GM12878 (cell line): Measurements from ENCODE around the gene NQO1. TPM values are rescaled to one million over a fixed set of nuclear protein-coding genes. Genes with fewer than 3 reads are reported as not detected.

Experiments used
- ATAC-seq: fragments of 200-7000 bp; cut with Tn5 transposase; 3 replicates; pipeline ENCODE4 v1.9.1; 2020; ENCODE audit warnings: mild to moderate bottlenecking, moderate library complexity
- BruUV-seq: library from RNA; stranded (reverse); fragments of 400-500 nt; replicated peaks from 2 replicates; lab custom pipeline; 2021; lab: Mats Ljungman, UMichigan
- CTCF ChIA-PET: fragments of 300-600 bp; sonication (Branson Sonifier 250); formaldehyde crosslinking; extraction: SDS; loops from one replicate; lab custom pipeline; 2021; ENCODE audit warnings: inconsistent platforms; lab: Yijun Ruan, JAX
- POLR2A ChIA-PET: fragments of 350-600 bp; formaldehyde crosslinking; extraction: SDS; loops from one replicate; lab custom pipeline; 2021; ENCODE audit warnings: inconsistent platforms; lab: Charles Lee
- RAD21 ChIA-PET: fragments of 300-600 bp; sonication (Branson Sonifier 250); formaldehyde crosslinking; loops from one replicate; lab custom pipeline; 2023; ENCODE audit warnings: antibody characterized with exemption; ENCODE audit not compliant: unreplicated experiment; lab: Charles Lee
- SMC1A ChIA-PET: fragments of 300-600 bp; sonication (Branson Sonifier 250); formaldehyde crosslinking; loops from one replicate; lab custom pipeline; 2023; ENCODE audit not compliant: unreplicated experiment, uncharacterized antibody; lab: Charles Lee
- DNase-seq: peaks from one replicate; pipeline ENCODE4 v3.0.0-alpha.2; 2011; ENCODE audit warnings: low read depth, low spot score
- FAIRE-seq: peaks from 3 replicates; lab custom pipeline; 2011; peaks lifted over from hg19 to GRCh38; lab: Jason Lieb, UNC
- H2AFZ ChIP-seq: 2 replicates; pipeline ENCODE4 v1.6.0; 2011; ENCODE audit warnings: low read depth, low read length, control low read depth; ENCODE audit not compliant: control insufficient read depth
- H3K27ac ChIP-seq: 2 replicates; pipeline ENCODE4 v1.5.1; 2011; ENCODE audit warnings: control low read depth; ENCODE audit not compliant: control insufficient read depth, insufficient read depth
- H3K27me3 ChIP-seq, 2 experiments: replicated peaks in 1 of 2; 2 replicates each; pipeline versions ENCODE4 v1.6.0 to v1.6.1; 2011; ENCODE audit warnings: low read length in 1 of 2; ENCODE audit not compliant: control insufficient read depth in 2 of 2, insufficient read depth in 2 of 2
- H3K36me3 ChIP-seq, 2 experiments: 2 replicates each; pipeline ENCODE4 v1.5.1; 2011; ENCODE audit warnings: low read length in 1 of 2; ENCODE audit not compliant: control insufficient read depth in 2 of 2, insufficient read depth in 2 of 2
- H3K4me1 ChIP-seq: 2 replicates; pipeline ENCODE4 v1.6.1; 2011; ENCODE audit warnings: mild to moderate bottlenecking, low read length, moderate library complexity, mixed read lengths; ENCODE audit not compliant: control insufficient read depth, insufficient read depth
- H3K4me2 ChIP-seq: 2 replicates; pipeline ENCODE4 v1.6.0; 2011; ENCODE audit warnings: control low read depth; ENCODE audit not compliant: control insufficient read depth, insufficient read depth
- H3K4me3 ChIP-seq: fragments of 200-600 bp; sonication (generic); 2 replicates; pipeline ENCODE4 v1.5.1; 2016
- H3K79me2 ChIP-seq: 2 replicates; pipeline ENCODE4 v1.6.0; 2011; ENCODE audit warnings: low read length; ENCODE audit not compliant: control insufficient read depth, insufficient read depth
- H3K9ac ChIP-seq: 2 replicates; pipeline ENCODE4 v1.8.0; 2011; ENCODE audit warnings: low read length, control low read depth, mixed read lengths; ENCODE audit not compliant: control insufficient read depth, insufficient read depth
- H3K9me3 ChIP-seq: replicated peaks from 3 replicates; pipeline ENCODE4 v1.5.1; 2011; ENCODE audit warnings: mild to moderate bottlenecking, low read length; ENCODE audit not compliant: control insufficient read depth, insufficient read depth
- H4K20me1 ChIP-seq: 2 replicates; pipeline ENCODE4 v1.6.0; 2011; ENCODE audit not compliant: control insufficient read depth, insufficient read depth
- BCL11A ChIP-seq: IDR thresholded peaks from 2 replicates; pipeline ENCODE4 v1.6.1; 2011; ENCODE audit warnings: low read depth, low read length
- CBX3 ChIP-seq: fragments of 200-600 bp; sonication (generic); IDR thresholded peaks from 2 replicates; pipeline ENCODE4 v1.6.1; 2016; ENCODE audit warnings: low read depth, borderline replicate concordance
- CREM ChIP-seq: IDR thresholded peaks from 2 replicates; pipeline ENCODE4 v1.6.1; 2014; ENCODE audit warnings: antibody characterized with exemption, low read depth
- CTCF ChIP-seq, 3 experiments: IDR thresholded peaks in 2 of 3; conservative IDR thresholded peaks in 1 of 3; 2 replicates each; pipeline ENCODE4 v1.5.1; 2011; ENCODE audit warnings: low read depth in 3 of 3, low read length in 3 of 3, mild to moderate bottlenecking in 3 of 3, control low read depth in 2 of 3, moderate library complexity in 2 of 3, inconsistent platforms in 1 of 3, mixed read lengths in 1 of 3; ENCODE audit not compliant: control insufficient read depth in 2 of 3, insufficient read depth in 1 of 3; ENCODE audit errors: extremely low read depth in 1 of 3
- FOXK2 ChIP-seq: fragments of 450-650 bp; IDR thresholded peaks from 2 replicates; pipeline ENCODE4 v1.6.1; 2017; ENCODE audit warnings: mild to moderate bottlenecking, moderate library complexity
- HDGF ChIP-seq: fragments of 450-650 bp; IDR thresholded peaks from 2 replicates; pipeline ENCODE4 v1.6.1; 2016; ENCODE audit warnings: antibody characterized with exemption
- RAD21 ChIP-seq: IDR thresholded peaks from 2 replicates; pipeline ENCODE4 v1.6.1; 2011; ENCODE audit warnings: mild to moderate bottlenecking, low read depth, low read length, moderate library complexity; ENCODE audit not compliant: insufficient read depth
- RELA ChIP-seq: fragments of 450-650 bp; IDR thresholded peaks from 2 replicates; pipeline ENCODE4 v1.8.0; 2014; ENCODE audit warnings: borderline replicate concordance; ENCODE audit not compliant: partially characterized antibody
- RELB ChIP-seq: fragments of 450-650 bp; IDR thresholded peaks from 2 replicates; pipeline ENCODE4 v1.6.1; 2017; ENCODE audit warnings: low read depth, mild to moderate bottlenecking, moderate library complexity
- SMC3 ChIP-seq: IDR thresholded peaks from 2 replicates; pipeline ENCODE4 v1.6.1; 2011; ENCODE audit warnings: low read length, improper control_type of control experiment, borderline replicate concordance
- SPI1 ChIP-seq: IDR thresholded peaks from 2 replicates; pipeline ENCODE4 v1.6.1; 2011; ENCODE audit warnings: low read depth, mild to moderate bottlenecking, low read length, moderate library complexity, borderline replicate concordance; ENCODE audit not compliant: insufficient read depth
- SREBF2 ChIP-seq: IDR thresholded peaks from 2 replicates; pipeline ENCODE4 v1.6.1; 2012; ENCODE audit warnings: mild to moderate bottlenecking, low read length
- USF1 ChIP-seq: IDR thresholded peaks from 2 replicates; pipeline ENCODE4 v1.6.1; 2011; ENCODE audit warnings: borderline replicate concordance, low read depth, mild to moderate bottlenecking, moderate library complexity, mixed read lengths, low read length; ENCODE audit not compliant: insufficient read depth; ENCODE audit errors: extremely low read length
- ZBTB4 ChIP-seq: fragments of 450-650 bp; formaldehyde crosslinking; IDR thresholded peaks from 2 replicates; pipeline ENCODE4 v1.4.0; 2022; ENCODE audit warnings: mild to moderate bottlenecking, moderate library complexity
- WGBS: methylation state at CpG from one replicate; pipeline ENCODE4 v1.1.6; 2016; ENCODE audit warnings: low lambda C conversion rate; ENCODE audit not compliant: insufficient replicate concordance, insufficient coverage; ENCODE audit errors: missing lambda C conversion rate; 5-methylcytosine and 5-hydroxymethylcytosine counted together
- in situ Hi-C: fragments of 300-500 bp; cut with MboI; formaldehyde crosslinking; loops from 9 replicates; pipeline ENCODE4 v1.14.3; 2018; ENCODE audit warnings: mixed read lengths
- intact Hi-C: fragments of 100-400 bp; cut with micrococcal nuclease; formaldehyde crosslinking; loops from one replicate; pipeline ENCODE4 v1.14.2; 2022; ENCODE audit not compliant: unreplicated experiment
- polyA plus RNA-seq, 11 experiments: library from polyadenylated mRNA; depleted of rRNA in 4 of 11; unstranded in 6 of 11; stranded (reverse) in 5 of 11; fragments of >200 nt; fragmentation: Nextera tagmentation in 4 of 11; fragmentation: Illumina TruSeq in 1 of 11; extraction: Ambion mirVana in 4 of 11; extraction: Trizol in 1 of 11; gene quantifications; 1 replicate in 1 of 11; 2 replicates in 10 of 11; pipeline versions ENCODE4 v1.2.1 to v1.2.3, GENCODE V29; 2011 to 2016; ENCODE audit warnings: inconsistent platforms in 2 of 11, missing spikeins in 2 of 11, low read depth in 1 of 11
- total RNA-seq, 4 experiments: library from RNA; depleted of rRNA in 3 of 4; stranded (reverse); fragments of >200 nt in 3 of 4; fragmentation: Illumina TruSeq in 1 of 4; extraction: Trizol in 1 of 4; gene quantifications; 2 replicates each; pipeline versions ENCODE4 v1.2.1 to v1.2.3, GENCODE V29; 2013 to 2021

The NQO1 gene
- total and polyA plus RNA-seq, 10 of the 15 experiments (the other 5 are each of a cell fraction or from before 2014, with no cell fraction given) = 24.6 to 84.9 (median 34.6) TPM

GRCh38 chr16:69709456-69710084 lies 16.8 kb downstream of the NQO1 start:
- WGBS = 39% methylated on average over 5 of the region's 5 CpGs
- BruUV-seq = no TSS peak
- ChIA-PET POLR2A (interaction anchor here (0.6 kb wide), 1 partner anchor 12 kb away, joined by 4 read pairs; no protein-coding TSS in a partner anchor), SMC1A (interaction anchor here (0.6 to 4.0 kb wide), 12 partner anchors 14 to 313 kb away, joined by 3 to 34 read pairs (median 3); partner anchors contain the start of gene NOB1), CTCF (interaction anchor here (0.7 to 7.6 kb wide), 20 partner anchors 10 to 601 kb away, joined by 3 to 95 read pairs (median 4); partner anchors contain the start of genes NOB1 and NQO1), RAD21 (interaction anchor here (0.8 to 3.0 kb wide), 7 partner anchors 15 to 221 kb away, joined by 3 to 32 read pairs (median 3); partner anchors contain the start of gene NOB1)
- H3K9ac ChIP-seq = no peak overlapping the region
- H3K27ac ChIP-seq = no peak overlapping the region
- no peak overlapping the region for H3K4me3 ChIP-seq
- H3K27me3 ChIP-seq = no peaks in the 10 kb centered on the region
- in situ Hi-C loops (no loop called here), intact Hi-C loops (loop anchor here (1.0 to 5.0 kb wide), 2 partner anchors 45 to 223 kb away; partner anchors contain the start of gene NOB1)
- no peaks in the 10 kb centered on the region for H3K9me3 ChIP-seq
- FAIRE-seq (peak; percentile 89), ATAC-seq (peak; percentile 83), DNase-seq (peak; percentile 15)
- H4K20me1 ChIP-seq = no peaks in the 10 kb centered on the region
- peaks cover 0 to 1% of the 10 kb centered on the region in 2 experiments; a peak in 2 of 4 replicates for H3K36me3 ChIP-seq
- no peaks in the 10 kb centered on the region for H3K4me1 ChIP-seq
- no peak overlapping the region for H2AFZ ChIP-seq
- H3K4me2 ChIP-seq = no peak overlapping the region
- H3K79me2 ChIP-seq = no peaks in the 10 kb centered on the region
- TF ChIP-seq HDGF = no peak
- TF ChIP-seq RELA = no peak
- TF ChIP-seq FOXK2 = no peak
- no peak for TF ChIP-seq RELB
- TF ChIP-seq RAD21 = peak; percentile 73
- no peak for TF ChIP-seq BCL11A
- TF ChIP-seq CTCF (IDR thresholded peaks at IDR 0.05 in 2 of 3, conservative IDR thresholded peaks at IDR 0.05 in 1 of 3; ENCODE audit: control insufficient read depth in 2 of 3, extremely low read depth in 1 of 3, insufficient read depth in 1 of 3, low read depth in 3 of 3, low read length in 3 of 3) = peak; percentile 43 to 74 (median 64); a peak in 5 of 6 replicates
- no peak for TF ChIP-seq ZBTB4
- no peak for TF ChIP-seq CREM
- no peak for TF ChIP-seq SPI1
- no peak for TF ChIP-seq CBX3
- peak; percentile 61 for TF ChIP-seq SMC3
- no peak for TF ChIP-seq USF1
- TF ChIP-seq SREBF2 = no peak
